Measurements from ENCODE around the gene PDE9A. TPM values are rescaled to one million over a fixed set of nuclear protein-coding genes. Genes with fewer than 3 reads are reported as not detected.

PDE9A gene
- total RNA-seq, 1 donor from 2014 or later: 27.4 TPM

- H3K36me3 Mint-ChIP-seq: peaks cover 7% of the 10 kb centered on the region
- no peak for DNase-seq (ENCODE audit: low spot score in 2 of 2, unreplicated experiment in 2 of 2)
These were observed 18.6 kb downstream of the PDE9A start for GRCh38 chr21:42671778-42672593.

DNA sequence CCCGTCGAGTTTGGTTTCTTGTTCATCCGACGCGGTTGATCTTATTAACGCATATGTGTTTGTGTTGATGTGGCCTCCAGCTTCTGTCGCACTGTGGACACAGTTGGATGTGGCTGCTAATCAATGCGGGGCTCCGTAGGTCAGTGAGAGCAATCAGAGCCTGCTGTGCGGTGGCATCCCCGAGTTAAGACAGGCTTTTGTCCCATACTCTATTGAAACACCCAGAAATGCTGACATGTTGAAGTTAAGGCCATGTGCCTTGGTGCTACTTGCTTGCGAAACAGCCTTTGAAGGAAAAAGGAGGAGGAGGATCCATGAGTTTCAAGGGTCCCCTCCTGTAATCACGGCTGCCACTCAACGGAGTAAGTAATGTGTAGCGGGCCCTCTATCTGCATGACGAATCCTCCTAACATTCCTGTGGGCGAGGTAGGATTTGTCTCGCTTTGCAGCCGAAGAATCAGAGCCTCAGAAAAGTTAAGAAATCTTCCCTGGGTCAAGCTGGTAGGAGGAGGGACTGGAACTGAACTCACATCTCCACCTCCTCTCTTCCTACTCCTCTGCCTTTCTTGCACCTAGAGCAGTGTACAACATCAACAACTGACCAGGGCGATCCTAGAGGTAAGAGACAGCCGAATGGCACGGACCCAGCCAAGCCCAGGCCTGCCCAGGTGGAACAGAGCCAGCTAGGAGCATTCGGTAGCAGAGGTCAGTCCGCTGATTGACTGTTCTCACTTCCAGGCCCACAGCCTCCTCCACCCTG, 19.5 kb downstream of the PDE9A start:
- no peak for DNase-seq (ENCODE audit: low spot score in 2 of 2, unreplicated experiment in 2 of 2)
- TF ChIP-seq, protein P1, sequence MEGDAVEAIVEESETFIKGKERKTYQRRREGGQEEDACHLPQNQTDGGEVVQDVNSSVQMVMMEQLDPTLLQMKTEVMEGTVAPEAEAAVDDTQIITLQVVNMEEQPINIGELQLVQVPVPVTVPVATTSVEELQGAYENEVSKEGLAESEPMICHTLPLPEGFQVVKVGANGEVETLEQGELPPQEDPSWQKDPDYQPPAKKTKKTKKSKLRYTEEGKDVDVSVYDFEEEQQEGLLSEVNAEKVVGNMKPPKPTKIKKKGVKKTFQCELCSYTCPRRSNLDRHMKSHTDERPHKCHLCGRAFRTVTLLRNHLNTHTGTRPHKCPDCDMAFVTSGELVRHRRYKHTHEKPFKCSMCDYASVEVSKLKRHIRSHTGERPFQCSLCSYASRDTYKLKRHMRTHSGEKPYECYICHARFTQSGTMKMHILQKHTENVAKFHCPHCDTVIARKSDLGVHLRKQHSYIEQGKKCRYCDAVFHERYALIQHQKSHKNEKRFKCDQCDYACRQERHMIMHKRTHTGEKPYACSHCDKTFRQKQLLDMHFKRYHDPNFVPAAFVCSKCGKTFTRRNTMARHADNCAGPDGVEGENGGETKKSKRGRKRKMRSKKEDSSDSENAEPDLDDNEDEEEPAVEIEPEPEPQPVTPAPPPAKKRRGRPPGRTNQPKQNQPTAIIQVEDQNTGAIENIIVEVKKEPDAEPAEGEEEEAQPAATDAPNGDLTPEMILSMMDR (IDR thresholded peaks at IDR 0.05; ENCODE audit: unreplicated experiment): no peak

More at GRCh38 chr21:42671778-42672593, 18.6 kb downstream of the PDE9A start:
- Mint-ChIP-seq H3K27ac (no peak overlapping the region), H3K4me3 (no peak overlapping the region), H3K4me1 (peaks cover 70% of the 10 kb centered on the region), H3K9me3 (no peaks in the 10 kb centered on the region), H3K27me3 (ENCODE audit: low read depth) (no peaks in the 10 kb centered on the region)
- TF ChIP-seq, protein P1 (IDR thresholded peaks at IDR 0.05; ENCODE audit: unreplicated experiment): no peak

DNA sequence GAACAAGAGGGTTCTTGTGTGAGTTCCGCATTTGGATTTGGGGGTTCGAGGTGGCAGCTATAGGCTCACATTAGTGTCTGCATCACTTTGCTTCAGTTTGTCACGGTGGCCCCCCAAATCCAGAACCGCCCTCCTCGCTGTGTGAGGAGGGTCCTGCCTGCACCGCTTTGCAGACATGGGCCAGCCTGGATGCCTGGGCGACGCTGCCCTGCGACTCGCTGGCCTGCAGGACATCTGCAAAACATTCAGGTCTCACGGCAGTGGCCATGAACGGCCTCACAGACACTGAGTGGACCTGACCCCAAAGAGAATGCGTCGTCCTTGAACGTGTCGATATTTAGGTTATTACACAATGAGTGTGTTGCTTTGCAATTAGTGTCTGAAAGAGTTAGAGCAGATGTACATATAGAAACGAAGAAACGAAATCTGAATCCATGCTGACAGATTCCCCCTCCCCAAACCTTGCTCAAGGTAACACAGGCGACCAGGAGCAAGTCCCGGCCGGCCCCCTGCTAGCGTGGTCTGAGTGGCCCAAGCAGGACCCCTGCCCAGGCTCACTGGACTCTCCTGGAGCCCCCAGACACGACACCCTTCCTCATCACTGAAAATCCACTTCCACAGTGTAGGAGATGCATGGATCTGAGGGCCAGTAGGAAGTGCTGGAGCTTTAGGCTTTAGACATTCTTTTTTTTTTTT, 20.4 kb downstream of the PDE9A start:
- Mint-ChIP-seq H3K27me3 (ENCODE audit: low read depth) (no peaks in the 10 kb centered on the region), H3K4me3 (peak overlapping the region; percentile 5), H3K9me3 (no peaks in the 10 kb centered on the region), H3K27ac (peak overlapping the region; percentile 91), H3K4me1 (peaks cover 69% of the 10 kb centered on the region), H3K36me3 (peaks cover 7% of the 10 kb centered on the region)
- DNase-seq (ENCODE audit: low spot score in 2 of 2, unreplicated experiment in 2 of 2): no peak
- TF ChIP-seq, protein P1 (IDR thresholded peaks at IDR 0.05; ENCODE audit: unreplicated experiment): no peak

More for the DNA sequence above, 19.5 kb downstream of the PDE9A start:
- H3K27ac Mint-ChIP-seq: peak overlapping the region; percentile 71
- no peaks in the 10 kb centered on the region for H3K9me3 Mint-ChIP-seq
- no peak overlapping the region for H3K4me3 Mint-ChIP-seq
- no peaks in the 10 kb centered on the region for H3K27me3 Mint-ChIP-seq (ENCODE audit: low read depth)
- peaks cover 7% of the 10 kb centered on the region for H3K36me3 Mint-ChIP-seq
- H3K4me1 Mint-ChIP-seq: peaks cover 69% of the 10 kb centered on the region

- Mint-ChIP-seq H3K27me3 (ENCODE audit: low read depth) (no peaks in the 10 kb centered on the region), H3K36me3 (peaks cover 7% of the 10 kb centered on the region), H3K9me3 (no peaks in the 10 kb centered on the region), H3K4me1 (peaks cover 66% of the 10 kb centered on the region), H3K4me3 (peak overlapping the region; percentile 58), H3K27ac (peak overlapping the region; percentile 91)
- TF ChIP-seq, protein P1 (IDR thresholded peaks at IDR 0.05; ENCODE audit: unreplicated experiment): no peak
- peak in 1 of 2 experiments; percentile 70 for DNase-seq (ENCODE audit: low spot score in 2 of 2, unreplicated experiment in 2 of 2)
These were observed 21.0 kb downstream of the PDE9A start for GRCh38 chr21:42674351-42674940.

GRCh38 chr21:42675403-42675802, 22.0 kb downstream of the PDE9A start:
- H3K27me3 Mint-ChIP-seq (ENCODE audit: low read depth): no peaks in the 10 kb centered on the region
- H3K27ac Mint-ChIP-seq: peak overlapping the region; percentile 91
- peaks cover 69% of the 10 kb centered on the region for H3K4me1 Mint-ChIP-seq
- H3K36me3 Mint-ChIP-seq: peaks cover 8% of the 10 kb centered on the region
- H3K9me3 Mint-ChIP-seq: no peaks in the 10 kb centered on the region
- H3K4me3 Mint-ChIP-seq: no peak overlapping the region
- DNase-seq (ENCODE audit: low spot score in 2 of 2, unreplicated experiment in 2 of 2): no peak
- TF ChIP-seq, protein P1 (IDR thresholded peaks at IDR 0.05; ENCODE audit: unreplicated experiment): no peak

Measured in mesothelial cell of epicardium (in vitro differentiated cells).